Fibroblast of lung (primary cell): ENCODE data around the gene GIMD1.
"Not testable (repeated sequence)": the region's sequence is repeated elsewhere in the genome, so short reads cannot be mapped to it uniquely, and the experiment has no call there.

Source experiments
- EZH2 ChIP-seq: IDR thresholded peaks from 2 replicates; pipeline ENCODE4 v1.5.1; 2012; ENCODE audit warnings: low read length, control low read depth, mild to moderate bottlenecking; ENCODE audit errors: missing control alignments
- TF ChIP-seq, protein P1 (sequence below), 2 donors: IDR thresholded peaks in 1 of 2; conservative IDR thresholded peaks in 1 of 2; 1 replicate in 1 of 2; 2 replicates in 1 of 2; pipeline ENCODE4 v1.5.1; 2011 to 2012; ENCODE audit warnings: low read length in 2 of 2, control low read depth in 1 of 2, inconsistent platforms in 1 of 2, low read depth in 1 of 2, mild to moderate bottlenecking in 1 of 2

DNA sequence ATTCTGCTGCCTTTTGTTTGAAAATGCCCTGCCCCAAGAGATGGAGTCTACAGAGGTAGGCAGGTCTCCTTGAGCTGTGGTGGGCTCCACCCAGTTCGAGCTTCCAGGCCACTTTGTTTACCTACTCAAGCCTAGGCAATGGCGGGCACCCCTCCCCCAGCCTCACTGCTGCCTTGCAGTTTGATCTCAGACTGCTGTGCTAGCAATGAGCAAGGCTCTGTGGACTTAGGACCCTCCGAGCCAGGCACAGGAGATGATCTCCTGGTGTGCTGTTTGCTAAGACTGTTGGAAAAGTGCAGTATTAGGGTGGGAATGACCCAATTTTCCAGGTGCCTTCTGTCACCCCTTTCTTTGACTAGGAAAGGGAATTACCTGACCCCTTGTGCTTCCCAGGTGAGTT is 39.4 kb upstream of the GIMD1 start:
- TF ChIP-seq, protein P1, sequence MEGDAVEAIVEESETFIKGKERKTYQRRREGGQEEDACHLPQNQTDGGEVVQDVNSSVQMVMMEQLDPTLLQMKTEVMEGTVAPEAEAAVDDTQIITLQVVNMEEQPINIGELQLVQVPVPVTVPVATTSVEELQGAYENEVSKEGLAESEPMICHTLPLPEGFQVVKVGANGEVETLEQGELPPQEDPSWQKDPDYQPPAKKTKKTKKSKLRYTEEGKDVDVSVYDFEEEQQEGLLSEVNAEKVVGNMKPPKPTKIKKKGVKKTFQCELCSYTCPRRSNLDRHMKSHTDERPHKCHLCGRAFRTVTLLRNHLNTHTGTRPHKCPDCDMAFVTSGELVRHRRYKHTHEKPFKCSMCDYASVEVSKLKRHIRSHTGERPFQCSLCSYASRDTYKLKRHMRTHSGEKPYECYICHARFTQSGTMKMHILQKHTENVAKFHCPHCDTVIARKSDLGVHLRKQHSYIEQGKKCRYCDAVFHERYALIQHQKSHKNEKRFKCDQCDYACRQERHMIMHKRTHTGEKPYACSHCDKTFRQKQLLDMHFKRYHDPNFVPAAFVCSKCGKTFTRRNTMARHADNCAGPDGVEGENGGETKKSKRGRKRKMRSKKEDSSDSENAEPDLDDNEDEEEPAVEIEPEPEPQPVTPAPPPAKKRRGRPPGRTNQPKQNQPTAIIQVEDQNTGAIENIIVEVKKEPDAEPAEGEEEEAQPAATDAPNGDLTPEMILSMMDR (conservative IDR thresholded peaks at IDR 0.05 in 1 of 2, IDR thresholded peaks at IDR 0.05 in 1 of 2; ENCODE audit: low read depth in 1 of 2, low read length in 2 of 2): not testable (repeated sequence)
- TF ChIP-seq EZH2: not testable (repeated sequence)
